ELR (cell line): Measurements from ENCODE around the gene PPP1R14C.

Experiments used
- DNase-seq: peaks from one replicate; pipeline ENCODE4 v3.0.0-alpha.2; 2015; ENCODE audit warnings: low read depth

The PPP1R14C gene

DNA sequence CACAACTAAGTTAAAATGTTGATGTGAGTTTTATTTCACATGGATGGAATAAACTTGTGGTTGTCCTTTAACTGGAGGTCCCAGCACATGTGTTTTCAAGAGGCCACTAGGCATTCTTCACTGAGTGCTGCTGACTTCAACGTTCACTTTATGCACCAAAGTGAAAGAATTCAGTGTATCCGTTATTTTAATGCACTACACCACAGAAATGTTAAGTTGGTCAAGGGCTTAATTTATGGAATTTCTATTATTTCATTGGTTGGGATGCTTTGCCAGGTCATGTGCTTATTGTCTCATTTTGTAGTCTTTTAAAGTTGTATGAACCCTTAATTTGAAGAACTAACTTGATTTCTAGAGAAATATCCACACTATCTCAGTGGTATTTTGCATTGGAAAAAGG is 106.4 kb downstream of the PPP1R14C start:
- no peak for DNase-seq

DNA sequence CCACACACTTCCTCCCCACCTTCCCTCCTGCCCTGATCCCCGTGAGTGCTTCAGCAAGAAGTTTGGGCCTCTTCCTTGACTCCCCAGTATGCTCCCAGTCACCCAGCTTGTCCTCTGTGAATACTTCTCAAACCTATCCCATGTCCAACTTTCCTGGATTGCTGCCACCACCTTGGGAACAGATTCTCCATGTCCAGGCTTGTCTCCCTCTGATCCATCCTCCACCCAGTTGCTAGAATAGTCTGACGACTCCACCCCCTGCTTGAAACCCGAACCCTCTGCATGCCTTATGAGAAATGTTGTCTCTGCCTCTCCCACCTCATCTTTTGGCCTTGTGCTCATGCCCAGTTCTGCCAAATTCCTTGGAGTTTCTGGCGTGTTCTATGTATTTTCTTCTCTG is 108.0 kb downstream of the PPP1R14C start:
- no peak for DNase-seq

DNA sequence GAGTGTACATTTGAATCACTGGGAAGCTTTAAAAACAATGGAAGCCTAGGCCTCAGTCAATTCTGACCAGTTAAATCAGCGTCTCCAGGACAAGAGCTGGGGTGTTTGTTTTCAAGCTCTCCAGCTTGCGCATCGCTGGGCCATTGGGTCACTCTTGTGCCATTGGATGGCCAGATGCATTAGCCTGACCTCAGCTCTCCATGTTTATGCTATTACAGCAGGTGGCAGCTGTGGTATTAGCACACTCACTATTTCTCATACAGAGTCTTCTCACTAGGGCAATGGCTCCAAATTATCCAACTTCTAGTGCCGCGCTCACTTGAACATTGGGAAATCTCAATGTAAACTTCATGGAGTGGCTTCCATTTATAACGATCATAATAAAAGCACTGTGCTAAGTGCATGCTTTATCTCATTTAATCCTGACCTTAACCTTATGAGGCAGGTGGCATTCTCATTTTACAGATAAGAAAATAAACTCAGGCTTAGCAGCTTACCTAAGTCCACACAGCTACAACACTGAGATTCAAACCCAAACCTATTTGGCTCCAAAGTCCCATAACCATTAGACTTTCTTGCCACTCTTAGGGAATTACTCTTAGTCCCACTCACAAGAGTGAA is 108.8 kb downstream of the PPP1R14C start:
- DNase-seq: no peak

DNA sequence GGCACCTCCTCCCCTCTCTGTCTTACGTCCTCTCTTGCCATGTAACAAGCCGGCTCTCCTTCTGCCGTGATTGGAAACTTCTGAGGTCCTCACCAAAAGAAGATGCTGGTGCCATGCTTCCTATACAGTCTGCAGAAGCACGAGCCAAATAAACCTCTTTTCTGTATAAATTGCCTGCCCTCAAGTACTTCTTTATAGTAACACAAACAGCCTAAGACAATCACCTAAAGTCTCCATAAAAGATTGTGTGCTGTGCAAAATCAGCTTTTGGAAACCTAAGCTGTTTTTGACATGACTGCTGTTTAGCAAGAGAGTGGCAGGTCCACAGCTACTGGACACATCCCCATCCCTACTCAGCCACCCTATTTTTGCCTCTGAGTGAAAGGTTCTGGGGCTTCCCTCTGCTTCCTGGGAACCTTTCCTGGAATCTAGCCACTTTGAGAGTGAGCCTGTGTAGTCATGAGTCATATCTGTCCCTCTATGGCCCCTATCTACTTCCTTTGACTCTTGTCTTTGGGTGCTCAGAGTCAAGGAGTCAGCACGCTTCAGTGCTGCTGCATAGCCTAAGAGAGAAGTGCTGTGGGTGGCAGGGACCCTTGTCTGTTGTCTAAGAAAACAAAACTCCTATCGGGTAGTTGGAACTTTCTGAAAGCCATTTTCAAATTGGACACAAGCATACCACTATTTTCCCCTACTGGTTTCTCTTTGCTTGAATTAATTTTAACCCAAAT is 110.0 kb downstream of the PPP1R14C start:
- DNase-seq: peak; percentile 22

DNA sequence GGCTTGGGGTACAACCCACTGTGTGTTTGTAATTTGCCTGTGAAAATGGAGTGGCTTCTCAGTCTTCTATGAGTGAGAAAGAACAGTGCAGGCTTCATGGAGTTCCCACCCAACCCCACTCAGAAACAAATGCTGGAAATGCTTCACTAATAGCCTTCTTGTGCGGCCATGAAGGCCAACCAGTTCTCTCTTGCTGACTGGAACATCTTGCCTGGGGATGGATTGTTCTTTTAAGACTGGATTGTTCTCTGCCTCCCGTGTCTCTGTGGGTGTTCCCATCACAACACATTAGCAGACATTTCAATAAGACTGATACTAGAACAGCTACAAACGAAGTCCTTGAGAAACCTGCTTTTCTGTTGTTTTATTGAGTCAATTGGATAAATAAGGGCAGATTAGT is 110.6 kb downstream of the PPP1R14C start:
- DNase-seq: no peak

DNA sequence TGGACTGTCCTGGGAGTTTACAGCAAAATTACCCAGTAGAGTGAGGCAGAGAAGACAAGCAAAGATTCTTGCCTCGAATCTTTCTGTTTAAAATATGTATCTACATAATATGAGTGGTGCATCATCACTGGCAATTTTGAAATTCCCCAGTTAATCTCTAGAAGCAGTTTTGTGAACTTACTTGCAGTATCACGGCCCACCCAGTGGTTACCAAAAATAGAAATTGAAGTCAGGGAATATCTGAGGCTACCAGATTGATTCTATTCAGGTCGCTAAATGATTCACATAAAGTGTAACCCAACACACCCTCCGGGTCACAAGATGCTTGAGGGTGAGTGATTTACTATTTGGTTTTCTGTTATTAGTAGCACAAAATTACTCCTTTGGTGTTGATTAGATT is 111.9 kb downstream of the PPP1R14C start:
- no peak for DNase-seq

DNA sequence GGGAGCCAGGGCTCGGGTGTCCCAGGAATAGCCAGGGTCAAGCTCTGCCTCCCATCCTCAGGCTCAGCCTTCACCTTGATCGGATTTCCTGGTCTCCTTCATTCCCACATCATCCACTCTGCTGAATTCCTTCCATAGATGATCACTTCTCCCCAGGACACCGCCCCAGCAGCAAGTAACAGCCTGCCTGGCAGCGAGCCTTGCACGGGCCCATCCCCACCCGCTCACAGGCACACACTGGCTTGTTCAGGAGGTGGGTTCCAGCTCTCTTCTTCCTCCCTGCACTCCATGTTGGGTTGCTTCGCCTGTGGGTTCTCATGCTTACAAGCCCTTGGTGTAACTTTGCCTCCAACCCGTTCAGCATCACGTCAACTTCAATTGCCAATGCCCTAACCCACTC is 113.0 kb downstream of the PPP1R14C start:
- no peak for DNase-seq

DNA sequence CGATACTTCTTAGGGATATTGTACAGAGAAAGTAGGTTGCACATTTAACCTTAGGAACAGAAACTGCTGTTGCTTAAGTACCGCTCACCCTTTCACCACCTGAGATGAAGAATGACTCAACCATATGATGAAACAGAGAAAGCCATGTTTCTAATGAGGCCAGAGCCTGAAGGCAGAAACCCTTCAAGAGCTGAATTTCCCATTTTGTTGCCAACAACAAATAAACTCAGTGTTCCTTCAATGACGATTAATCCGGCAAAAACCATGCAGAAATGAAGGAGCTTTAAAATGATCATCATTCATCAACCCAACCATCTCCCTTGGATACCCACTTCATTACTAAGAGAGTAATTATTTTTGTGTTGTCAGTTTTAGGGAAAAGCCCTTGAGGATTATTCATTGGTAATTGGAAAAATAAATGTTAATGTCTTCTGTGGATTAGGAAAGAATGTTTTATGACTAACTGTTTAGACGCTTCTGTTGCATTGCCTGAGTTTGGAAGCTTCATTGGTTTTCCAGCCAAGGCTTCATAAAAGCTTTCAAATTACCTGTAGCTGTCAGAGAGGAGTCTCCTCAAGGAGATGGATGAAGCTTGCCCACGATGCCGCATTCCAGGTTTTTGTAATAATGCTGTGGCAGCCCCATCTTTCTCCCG is 113.9 kb downstream of the PPP1R14C start:
- peak; percentile 61 for DNase-seq

DNA sequence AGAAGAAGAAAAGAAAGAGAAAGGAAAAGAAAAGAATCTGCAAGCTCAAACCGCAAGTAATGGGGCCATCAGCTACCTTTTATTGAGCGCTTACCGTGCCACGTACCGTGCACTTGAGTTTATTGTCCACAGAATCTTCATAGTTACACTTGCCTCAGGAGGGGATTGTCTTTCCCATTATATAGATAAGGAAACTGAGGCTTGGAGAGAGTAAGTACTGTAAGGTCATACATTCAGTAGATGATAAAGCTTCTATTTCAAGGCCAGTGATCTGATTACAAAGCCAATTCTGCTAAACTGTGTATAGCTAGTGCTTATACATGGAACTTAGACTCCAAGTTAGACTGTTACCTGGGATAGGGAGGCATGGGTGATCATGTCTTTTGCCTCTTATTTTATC is 115.5 kb downstream of the PPP1R14C start:
- DNase-seq: no peak

DNA sequence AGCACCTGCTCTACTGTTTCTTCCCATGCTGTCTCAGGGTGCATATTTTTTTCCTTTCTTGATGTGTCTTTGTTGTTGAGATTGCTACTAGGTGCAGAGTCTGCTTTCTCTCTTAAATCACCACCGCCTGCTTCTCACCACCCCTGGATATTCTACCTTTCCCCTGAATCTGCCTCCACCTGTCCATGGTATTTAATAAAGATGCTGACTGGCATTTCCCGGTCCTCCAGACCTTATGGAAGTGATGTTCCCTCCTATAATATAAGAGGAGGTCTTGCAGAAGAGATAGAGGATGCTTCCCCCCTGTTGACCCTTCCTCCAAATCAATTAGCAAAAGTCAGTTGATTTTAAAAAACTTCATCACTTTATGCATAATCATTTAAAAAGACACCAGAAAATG is 118.1 kb downstream of the PPP1R14C start:
- no peak for DNase-seq

DNA sequence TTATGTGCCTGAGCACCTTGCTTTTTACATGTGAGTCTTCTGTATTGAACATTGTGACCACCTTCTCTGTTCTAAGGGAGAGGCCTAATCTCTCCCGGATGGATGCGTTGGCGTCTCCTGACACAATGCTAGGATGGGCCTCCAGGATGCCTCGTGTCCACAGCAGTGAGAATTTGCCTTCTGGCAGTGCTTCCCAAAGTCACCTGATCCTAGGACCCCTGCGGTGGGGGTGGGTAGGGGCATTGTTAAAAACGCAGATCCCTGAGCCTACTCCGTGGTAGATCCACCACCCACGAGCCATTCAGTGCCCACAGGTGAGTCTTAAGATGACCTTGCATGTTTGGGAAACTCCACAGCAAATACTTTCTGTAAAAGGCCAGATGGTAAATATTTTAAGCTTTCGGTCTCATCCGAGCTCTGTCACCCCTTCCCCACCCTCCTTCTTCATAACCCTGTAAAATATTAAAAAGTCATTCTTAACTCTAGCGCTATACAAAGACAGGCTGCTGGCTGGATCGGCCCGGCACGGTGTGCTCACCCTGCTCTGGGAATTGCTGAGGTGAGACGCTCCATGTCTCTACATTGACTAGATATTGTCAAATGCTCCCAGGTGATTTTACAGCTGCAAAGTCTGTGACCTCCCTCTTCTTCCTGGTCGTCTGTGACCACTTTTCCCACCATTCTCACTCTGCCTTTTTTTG is 119.3 kb downstream of the PPP1R14C start:
- no peak for DNase-seq

DNA sequence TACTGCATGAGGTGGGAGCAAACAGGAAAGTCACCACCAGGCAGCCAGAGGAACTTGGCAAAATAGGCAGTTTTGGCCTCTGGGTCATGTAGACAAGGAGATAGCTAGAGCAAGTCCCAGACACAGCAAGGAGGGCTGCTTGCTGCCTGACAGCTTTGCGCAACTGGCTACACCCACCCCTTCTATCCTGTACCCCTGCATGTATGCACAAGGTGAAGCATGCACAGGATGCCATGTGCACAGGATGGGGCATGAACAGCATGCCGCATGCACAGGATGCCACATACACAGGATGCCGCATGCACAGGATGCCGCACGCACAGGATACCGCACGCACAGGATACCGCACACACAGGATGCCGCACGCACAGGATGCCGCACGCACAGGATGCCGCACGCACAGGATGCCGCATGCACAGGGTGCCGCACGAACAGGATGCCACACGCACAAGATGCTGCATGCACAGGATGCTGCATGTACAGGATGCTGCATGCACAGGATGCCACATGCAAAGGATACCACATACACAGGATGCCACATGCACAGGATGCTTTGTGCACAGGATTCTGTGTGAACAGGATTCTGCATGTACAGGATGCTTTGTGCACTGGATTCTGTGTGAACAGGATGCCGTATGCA is 121.0 kb downstream of the PPP1R14C start:
- DNase-seq: no peak

DNA sequence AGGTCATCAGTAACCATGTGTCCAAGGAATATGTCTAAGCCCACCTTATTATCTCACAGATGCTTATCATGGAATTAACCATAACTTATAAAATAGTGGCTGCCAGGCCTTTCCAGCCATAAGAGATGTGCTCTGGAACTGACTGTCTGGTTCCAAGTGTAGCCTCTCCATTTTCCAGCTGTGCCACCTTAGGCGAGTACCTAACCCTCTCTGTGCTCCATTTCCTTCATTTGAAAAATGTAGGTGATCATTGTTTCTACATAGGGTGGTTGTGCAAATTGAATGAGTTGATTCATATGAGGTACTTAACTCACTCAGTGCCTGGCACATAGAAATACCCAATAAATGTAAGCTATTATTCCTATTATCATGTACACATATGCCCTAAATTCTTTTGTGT is 123.5 kb downstream of the PPP1R14C start:
- no peak for DNase-seq

DNA sequence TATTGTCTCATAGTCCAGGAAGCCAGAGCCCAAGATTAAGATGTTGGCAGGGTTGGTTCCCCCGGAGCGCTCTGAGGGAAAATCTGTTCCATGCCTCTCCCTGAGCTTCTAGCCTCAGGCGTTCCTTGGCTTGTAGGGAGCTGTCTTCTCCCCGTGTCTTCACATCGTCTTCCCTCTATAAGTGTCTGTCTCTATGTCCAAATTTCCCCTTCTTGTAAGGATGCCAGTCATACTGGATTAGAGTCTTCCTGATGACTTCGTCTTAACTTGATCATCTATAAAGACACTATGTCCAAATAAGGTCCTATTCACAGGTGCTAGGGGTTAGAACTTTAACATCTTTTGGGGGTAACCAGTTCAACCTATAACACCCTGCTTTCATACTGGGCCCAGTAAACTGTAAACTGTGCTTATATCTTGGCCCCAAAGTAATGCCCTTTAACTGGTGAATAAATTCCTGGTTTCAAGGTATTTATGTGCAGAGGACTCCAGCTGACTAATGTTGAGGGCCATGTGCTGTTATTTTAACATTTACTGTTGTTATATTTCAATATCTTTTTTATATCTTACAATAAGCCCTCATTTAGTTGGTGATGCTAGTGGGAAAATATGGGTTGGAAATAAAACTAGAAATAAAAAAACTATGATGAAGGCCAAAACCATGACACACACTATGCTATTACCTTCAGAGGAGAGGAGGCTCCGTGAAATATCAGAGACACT is 124.3 kb downstream of the PPP1R14C start:
- DNase-seq: no peak

DNA sequence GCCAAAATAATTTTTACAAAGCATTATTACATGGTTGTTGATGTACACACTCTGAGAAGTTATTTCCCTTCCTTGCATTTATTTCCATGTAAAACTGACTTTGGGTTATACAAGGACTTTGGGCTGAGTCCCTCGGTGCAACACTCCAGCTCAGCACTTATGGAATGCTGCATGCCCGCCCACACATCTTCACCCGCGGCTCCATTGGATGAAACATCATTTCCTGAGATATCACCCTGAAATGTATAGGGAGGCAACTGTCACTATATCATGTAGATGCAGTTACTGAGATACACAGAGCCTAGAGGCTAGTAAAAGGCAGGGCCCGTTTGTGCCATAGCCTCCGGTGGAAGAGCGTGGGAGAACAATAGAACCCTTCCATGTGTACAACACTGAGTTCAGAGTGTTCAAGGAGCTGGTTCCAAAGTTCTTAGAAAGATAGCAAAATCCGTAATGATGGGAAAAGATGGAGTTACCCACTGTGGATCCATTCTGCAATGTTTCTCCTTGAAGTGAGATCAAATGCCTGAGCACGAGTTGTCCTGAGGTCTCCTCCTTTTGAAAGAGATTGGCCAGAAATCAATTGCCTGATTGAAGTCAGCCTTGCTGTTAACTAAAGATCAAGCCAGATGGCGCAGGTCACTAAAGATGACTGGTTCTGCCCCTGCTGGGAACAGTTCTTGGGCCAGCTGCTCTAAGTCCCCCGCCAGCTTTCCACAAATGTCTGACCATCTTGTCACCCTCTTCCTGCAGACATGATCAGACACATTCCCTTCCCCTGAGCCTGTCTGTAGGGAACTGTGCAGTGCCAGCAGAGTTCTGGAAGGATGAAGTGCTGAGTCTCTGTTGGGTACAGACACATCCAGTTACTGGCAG is 125.1 kb downstream of the PPP1R14C start:
- DNase-seq: peak; percentile 76

DNA sequence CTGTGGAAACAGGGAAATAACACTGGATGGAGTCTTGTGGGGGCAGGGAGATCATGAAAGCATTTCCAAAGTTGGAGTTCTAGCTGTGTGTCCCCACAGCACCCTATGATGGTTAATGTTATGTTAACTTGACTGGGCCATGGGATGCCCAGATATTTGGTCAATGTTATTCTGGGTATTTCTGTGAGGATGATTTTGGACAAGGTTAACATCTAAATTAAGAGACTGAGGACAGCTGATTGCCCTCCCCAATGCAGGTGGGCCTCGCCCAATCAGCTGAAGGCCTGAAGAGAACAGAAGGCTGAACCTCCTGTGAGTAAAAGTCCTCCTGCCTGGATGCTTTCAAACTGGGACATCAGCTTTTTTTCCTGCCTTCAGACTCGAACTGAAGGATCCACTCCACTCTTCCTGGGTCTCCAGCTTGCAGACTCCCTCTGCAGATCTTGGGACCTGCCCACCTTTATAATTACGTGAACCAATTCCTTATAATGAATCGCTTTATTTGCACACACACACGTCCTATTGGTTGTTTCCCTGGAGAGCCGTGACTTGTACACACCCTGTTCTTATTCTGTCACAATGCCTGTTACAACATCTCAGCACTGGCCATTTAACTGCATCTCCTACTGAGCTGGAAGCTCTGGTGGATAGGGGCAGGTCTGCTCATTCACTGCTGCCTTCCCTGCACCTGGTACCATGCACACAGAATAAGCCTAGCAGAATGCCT is 126.4 kb downstream of the PPP1R14C start:
- DNase-seq: no peak

DNA sequence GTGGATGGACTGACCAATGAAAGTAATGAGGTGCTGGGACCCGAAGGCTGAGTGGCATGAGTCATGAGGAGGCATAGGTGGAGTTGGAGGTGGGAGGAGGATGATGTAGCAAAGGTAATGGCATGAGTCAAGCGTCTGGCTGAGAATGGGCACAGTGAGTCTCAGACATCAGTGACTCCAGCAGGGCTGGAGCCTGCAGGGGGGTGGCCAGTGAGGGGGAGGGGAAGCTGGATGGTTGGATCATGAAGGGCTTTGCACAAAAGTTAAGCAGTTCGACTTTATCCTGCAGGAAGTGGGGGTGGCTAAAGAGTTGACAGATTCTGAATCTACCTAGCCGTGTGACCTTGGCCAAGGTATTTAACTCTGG is 127.0 kb downstream of the PPP1R14C start:
- DNase-seq: peak; percentile 63

DNA sequence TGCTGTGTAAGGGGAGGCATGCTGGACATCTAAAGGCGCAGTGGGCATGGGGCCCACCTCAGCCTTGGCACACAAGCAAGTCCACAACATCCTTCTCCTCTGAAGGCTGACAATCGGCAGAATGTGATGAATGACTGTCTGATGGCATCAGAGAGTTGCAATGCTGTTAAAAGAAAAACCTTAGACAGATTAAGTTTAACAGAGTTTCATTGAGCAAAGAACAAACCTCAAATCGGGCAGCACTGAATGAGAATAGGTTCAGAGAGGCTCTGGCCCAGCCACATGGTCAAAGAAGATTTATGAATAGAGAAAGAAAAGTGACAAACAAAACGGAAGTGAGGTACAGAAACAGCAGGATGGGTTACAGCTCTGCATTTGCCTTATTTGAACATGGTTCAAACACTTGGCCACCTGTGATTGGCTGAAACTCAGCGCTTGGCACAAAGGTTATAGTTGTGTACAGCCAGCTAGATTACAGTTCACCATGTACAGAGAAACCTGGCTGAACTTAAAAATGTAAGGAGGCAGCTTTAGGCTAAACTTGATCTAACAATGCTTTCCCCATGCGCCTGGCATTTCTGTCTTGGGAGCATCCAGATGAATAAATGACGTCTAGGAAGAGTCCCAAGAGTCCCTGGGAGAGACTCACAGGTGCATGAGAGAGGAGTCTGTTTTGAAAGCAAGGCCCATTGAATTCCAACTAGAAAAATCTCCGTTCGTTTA is 127.6 kb downstream of the PPP1R14C start:
- no peak for DNase-seq

DNA sequence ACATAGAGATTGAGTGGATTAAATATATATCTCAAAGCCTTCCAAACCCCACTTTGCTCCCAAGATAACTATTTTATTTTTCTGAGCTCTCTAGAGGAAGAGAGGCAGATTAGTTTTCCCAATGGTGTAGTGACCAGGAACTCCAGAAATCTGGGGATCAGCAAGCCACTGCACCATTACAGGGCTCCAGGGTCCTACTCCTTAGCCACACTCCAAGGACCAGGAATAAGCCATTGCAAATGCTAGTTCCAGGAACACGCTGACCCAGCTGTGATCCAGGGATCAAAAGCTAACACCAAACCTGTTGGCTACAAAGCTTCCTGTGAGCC is 128.3 kb downstream of the PPP1R14C start:
- DNase-seq: no peak
